NCI-H82 (cell line): ENCODE results near the gene MARCHF11.

Experiments
- DNase-seq: peaks from one replicate; lab custom pipeline; 2025; lab: John Stamatoyannopoulos, UW

MARCHF11 gene

DNA sequence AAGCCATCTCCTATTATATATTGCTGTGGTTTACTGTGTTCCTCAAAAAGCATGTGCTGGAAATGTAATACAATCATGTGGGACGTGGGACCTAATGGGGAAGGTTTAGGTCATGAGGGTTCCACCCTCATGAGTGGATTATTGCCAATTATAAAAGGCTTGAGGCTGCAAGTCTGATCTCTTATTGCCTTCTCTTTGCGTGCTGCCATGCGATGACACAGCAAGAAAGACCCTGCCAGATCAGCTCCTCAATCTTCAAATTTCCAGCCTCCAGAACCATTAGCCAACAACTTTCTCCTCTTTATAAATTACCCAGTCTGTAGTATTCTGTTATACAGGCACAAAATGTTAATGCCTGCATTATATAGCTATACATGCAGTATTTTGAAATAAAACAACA lies 45.4 kb downstream of the MARCHF11 start:
- DNase-seq = peak; percentile 62

DNA sequence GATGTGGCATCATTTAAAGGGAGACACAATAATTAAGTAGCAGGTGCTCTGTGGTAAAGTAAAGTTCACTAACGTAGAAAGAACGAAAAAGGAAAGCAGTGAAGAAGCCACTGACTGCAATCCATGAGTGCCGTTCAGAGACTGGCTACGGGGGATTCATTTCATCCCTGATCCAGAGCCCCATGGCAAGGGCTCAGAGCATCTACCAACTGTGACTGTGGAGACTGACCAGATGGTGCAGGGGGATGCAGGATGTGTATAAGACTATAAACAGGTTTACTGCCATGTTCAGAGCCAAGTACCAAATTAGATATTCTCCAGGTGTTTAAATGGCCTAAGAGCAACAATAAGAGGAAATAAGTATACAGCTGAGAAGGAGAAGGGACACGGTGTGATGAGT lies 47.7 kb downstream of the MARCHF11 start:
- DNase-seq = peak; percentile 96

DNA sequence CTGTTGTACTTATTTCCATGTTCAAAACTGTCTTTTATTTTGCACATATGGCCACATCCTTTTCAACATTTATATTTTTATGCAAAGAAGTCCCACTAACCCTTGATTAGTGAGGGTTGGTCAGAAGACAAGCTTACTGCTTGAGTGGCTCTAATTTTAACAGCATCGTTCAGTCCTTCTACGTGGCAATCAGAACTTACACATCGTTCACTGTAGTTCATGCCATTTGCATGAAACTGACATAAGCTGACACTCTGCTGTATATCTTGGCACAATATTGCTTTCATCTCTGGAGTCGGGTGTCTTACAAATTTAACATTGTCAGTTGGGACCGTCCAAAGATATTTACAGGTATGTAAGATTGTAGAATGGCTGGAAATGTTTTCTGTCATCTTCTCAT lies 50.6 kb downstream of the MARCHF11 start:
- DNase-seq = no peak

DNA sequence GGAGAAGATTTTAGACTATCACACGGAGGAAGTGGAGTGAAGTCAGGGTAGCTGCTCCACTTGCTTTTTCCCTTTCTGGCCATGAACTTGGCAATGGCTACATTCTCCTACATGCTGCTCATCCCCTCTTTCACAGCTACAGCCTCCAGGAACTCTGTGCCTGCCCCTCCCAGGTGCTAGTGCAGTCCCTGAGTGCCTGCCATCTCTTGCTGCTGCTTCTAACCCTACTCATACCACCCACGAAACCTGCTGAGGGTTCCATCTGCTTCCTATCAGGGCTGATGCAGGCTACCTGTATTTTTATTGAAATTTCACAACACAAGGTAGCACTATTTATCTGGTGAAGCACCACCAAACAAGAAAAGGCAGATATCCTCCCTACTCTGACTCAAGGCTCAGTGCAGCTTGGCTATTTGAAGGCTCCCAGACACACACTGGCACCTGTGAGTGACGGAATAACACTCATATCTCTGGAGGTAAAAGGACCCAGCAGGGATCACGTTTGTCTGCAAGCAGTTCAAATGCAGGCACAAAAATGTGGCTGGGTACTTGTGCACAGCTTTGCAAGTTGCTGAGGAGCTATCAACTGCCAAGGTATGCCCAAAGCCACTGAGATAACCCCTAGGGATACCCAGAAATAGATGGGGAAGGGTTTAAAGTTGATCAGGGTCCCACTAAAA lies 51.6 kb downstream of the MARCHF11 start:
- no peak for DNase-seq

DNA sequence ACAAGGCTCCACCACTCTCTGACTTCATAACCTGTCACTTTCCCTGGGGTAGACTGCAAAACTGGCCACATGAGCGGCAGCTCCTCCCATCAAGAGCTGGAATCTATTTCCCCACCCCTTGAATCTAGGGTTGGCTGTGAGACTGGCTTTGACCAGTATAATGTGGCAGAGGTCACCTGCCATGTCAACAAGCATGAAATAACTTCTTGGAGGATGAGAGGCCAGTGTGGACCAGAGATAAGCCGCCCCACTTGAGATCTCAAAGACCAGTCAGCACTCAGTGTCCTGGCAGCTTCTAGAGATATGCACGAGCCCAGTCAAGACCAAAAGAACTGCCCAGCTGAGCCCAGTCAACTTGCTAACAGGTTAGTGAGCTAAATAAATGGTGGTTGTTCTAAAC lies 59.0 kb downstream of the MARCHF11 start:
- no peak for DNase-seq

DNA sequence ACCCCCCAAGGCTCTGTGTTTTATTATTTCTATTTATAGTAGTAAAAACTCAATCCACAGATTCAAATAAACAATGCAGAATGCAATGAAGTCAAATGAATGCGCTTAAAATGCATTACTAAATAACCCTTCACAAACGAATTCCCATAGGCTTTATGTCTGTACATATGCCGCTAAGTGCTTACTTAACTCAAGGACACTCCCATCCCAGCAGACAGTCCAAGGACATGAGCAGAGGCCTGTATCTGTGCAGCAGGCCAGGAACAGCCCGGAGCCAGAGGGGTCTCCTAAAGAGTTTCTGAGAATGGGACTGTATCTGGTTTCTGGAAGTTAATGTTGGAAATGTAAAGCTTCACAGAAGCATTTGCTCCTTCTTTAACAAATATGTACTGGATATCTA lies 59.8 kb downstream of the MARCHF11 start:
- no peak for DNase-seq

DNA sequence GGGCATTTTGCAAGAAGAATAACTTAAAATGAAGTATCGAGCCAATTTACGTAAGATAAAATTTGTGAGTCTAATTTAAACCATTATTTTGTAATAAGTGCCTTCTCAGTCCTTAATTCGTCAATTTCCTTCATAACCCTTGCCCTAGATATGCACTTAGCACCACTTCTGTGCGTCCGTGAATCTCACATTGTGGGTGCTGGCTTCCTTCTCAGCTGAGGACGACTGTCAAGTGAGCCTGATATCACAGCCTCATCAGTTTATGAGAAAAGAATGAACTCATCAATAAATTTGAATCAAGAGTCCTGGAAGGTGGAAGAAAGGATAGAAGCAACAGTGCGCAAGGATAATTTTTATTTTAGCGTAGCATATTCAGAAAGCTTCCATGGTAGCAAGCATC lies 64.5 kb downstream of the MARCHF11 start:
- DNase-seq = no peak

DNA sequence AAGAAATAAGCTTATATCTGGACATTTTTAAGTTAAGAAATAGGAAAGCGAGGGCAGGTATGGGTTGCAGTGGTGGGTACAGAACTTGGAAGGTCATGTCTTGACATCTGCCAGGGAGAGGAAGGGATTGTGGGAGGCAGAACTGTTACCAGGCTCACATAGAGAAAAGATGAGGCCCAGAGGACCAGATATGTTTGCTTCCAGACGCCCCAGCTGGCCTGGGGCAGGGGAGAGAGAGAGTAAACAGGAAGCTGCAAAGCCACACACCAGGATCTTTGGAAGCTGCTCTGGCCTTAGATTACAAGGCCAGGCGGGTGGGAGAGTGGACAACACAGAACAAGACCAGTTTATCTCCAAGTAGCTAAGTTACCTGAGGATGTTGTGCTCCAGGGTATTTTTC lies 71.2 kb downstream of the MARCHF11 start:
- DNase-seq = no peak

DNA sequence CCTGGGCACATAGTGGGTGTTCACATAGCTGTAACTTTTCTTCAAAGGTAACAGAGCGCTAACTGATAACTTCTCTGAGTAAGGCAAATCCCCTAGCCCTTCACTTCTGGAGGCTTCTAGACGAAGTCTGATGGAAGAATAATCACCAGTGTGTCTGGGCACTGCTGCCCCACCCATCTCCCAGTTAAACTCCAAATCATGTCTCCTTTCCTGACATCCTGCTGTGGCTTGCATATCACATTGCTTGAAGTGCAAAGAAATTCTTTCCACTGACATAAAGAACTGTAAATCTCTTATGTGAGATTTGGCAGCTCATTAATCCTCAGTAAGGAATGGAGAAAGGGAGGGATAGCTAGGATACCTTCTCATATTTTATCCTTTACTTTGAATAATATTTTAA lies 74.6 kb downstream of the MARCHF11 start:
- no peak for DNase-seq

DNA sequence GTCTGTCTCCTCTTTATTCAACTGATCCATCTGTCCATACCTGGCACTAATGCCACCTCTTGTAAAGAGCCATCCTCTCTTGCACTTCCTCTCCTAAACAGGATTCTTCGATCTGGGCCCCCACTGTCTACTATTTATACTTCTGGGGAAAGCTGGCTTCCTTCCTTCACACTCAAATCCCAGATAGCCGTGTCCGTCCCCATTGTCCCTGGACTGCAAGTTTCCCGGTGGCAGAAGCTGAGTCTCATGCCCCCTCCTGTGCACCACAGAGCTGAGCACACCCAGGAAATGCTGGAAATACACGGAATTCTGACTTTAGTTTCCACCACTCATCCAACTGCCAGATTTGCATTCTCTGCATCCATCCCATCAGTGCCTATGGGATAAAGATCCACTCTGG lies 84.0 kb downstream of the MARCHF11 start:
- DNase-seq = no peak

DNA sequence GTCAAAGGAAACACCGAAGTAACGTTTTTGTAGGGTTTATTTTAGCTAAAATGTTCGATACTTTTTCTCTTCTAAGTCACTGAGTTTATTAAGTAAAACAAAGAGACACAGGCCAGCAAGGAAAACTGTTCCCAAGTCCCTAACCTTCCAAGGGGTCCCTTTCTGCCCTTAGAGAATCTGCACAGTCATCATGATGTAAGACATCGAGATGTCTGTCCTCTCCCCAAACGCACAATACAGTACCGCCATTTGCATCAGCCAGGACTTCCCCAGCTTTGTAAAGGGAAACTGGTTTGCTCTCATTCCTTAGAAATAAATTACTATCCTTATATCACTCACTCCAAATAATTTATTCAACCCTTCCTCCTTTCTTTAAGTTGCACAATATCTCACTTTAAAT lies 89.3 kb downstream of the MARCHF11 start:
- DNase-seq = no peak

DNA sequence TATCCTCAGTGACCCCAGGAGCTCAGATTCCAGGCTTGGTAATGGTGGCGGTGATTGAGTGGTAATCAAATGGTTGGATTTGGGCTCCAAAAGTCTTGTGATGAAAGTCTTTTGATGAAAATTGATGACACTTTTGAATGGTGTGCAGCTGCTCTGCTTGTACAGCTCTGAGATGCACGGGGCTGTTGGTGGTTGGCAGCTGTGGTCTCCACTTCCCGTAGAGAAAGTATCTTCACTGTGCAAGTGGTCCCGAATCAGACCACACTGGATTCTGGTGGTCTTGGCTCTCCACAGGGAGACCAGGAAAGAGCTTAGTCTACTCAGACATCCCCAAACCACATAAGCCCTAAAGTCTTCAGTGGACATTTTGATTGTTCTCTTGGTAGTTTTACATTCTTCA lies 96.6 kb downstream of the MARCHF11 start:
- DNase-seq = no peak

DNA sequence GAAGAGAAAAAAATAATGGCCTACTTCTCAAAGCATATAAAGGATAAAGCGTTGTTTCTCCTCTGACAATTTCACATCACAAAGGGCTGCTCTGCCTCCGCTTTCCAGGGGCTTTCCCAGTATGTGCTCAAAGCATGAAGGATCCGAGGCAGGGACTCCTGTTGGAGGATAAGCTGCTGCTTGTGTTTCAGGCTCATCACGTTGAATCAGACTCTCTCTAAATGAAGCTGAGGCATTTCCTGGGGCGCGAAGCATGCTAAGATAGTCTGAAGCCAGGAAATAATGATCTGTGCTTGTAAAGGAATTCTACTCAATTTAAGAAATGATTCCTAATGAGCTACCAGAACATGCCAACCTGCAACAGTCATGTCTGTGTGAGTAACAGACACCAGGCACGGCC lies 97.5 kb downstream of the MARCHF11 start:
- no peak for DNase-seq

DNA sequence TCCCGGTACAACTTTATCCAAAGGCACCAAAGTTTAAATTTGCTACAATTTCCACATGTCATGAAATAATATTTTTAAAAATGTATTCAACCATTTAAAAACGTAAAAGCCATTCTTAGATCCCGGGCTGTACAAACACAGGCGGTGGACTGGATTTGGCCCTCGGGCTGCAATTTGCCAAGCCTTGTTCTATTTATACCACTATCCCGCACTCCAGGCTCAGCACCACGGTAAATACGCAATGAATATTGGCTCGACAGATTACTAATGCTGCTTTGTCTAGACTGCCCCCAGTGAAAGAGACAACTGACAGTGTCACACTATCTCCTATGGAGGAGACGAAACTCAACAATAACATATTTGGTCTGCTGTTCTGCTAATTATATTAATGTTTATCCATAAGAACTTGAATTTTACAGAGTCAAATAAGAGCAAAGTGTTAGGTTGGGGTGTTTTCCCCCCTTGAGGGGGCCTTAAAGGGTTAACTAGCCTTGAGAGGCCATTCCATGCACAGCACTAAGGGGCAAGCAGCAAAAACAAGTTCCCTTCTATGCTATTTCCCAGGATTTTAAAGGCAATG lies 98.1 kb downstream of the MARCHF11 start:
- DNase-seq = no peak

DNA sequence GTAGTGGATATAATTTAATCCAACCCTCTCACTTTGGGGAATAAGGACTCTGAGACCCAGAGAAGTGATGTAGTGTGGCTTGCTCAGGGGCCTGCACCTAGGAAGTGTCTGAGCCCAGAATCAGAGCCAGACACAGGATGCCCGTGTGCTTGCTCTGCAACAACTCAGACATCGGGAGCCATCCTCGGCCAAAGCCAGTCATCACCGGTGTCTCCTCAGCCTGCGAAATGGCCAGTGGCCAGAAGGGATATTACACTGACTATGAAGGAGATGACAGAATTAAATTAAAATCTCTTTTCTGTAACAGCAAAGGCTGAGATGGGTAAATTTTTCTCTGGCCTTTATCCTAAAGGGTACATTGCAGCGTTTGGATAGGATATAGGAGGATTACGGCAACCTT lies 102.9 kb downstream of the MARCHF11 start:
- DNase-seq = no peak

DNA sequence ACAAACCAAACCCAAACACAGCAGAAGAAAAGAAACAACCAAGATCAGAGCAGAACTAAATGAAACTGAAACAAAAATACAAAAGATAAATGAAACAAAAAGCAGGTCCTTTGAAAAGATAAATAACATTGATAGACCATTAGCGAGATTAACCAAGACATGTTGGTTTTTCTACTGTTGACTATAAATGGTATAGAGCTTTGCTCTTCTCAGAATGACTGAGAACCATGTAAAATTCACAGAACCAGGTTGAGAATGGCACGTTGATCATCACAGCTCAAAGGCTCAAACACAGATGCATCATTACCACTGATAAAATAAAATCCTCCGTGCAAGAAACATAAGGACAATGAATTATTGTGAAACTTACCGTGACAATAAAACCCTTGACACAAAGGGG lies 105.2 kb downstream of the MARCHF11 start:
- DNase-seq = no peak

DNA sequence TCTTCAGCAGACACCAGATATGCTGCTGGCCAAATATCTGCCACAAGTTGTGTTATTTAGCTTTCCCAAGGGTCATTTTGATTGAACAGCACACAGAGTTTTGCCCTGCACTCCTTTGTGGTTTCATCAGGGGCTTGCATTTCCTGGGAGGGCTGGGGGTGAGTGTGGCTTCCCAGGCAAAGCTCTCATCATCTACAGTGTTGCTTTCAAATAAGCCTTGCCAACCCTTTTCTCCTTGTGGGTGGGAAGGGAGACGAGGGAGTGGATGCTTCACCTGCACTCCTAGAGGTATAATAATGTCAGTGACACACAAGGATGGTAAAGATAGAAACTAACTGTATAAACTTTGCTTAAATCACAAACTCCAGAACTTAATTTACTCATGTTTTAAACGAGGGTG lies 107.0 kb downstream of the MARCHF11 start:
- DNase-seq = no peak

DNA sequence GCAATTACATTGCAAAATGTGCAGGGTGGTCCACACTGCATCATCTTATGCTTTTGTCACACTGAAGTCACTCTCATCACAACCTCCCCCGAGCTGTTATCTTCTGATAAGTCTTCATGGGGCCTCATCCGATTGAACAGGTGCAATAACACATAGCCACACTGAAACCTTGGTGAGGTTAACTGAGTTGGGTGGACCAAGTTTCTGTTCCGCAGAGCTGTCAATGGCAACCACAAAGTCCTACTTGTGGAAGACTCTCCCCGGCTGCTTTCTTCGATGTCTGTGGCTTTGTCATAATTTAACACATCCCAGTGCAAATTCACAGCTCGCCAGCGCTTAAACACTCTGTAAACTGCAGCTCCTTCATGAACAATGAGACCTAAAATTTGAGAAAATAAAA lies 112.2 kb downstream of the MARCHF11 start:
- no peak for DNase-seq

DNA sequence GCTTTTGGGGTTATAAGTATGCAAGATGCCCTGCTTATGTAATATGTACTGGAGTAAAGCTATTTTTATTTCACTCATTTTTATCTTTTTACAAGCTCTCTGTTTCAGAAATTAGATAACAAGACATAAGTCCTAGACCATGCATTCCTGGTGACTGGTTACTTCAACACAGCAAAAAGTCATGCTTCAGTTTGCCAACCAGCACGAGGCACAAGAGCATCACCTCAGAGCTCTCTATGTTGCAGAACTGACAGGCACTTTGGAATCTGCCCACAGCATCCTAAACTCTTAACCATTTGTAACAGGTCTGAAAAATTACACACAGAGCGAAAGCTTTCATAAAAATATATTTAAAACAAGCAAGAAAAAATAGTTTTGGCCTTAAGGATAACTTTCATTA lies 112.8 kb downstream of the MARCHF11 start:
- DNase-seq = no peak

DNA sequence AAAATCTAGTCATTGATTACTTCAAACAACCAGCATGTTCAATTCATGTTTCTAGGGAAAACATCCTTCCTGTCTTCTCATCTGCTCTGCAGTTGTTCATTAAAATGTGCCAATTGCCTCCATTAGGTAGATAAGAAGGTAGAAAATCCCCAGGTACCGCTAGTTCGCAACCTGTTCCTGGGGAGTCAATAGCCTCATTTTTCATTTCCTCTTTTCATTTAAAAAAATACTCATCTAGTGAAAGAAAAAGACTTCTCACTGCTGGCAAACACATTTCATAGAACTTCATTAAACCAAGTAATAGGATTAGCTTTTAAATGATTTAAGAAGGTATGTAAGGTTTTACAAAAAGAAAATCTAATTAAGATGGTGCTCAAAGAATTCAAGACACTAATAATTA lies 113.3 kb downstream of the MARCHF11 start:
- DNase-seq = peak; percentile 38

DNA sequence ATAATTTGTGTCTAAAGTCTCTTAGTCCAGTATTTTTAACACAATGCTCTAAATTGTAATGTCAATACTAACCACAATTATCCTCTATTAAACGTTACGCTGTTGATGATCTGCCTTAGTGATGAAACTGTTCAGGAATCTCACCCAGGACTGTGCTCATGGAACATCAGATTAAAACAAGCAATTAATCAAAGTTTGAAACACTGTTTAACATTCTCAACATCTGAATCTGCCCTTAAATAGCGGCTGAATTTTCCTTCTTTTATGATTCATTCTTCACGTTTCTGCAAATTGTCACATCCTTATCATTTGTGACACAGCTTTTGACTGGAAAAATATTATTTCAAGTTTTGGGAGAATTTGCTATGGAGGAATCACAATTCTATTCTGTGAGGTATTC lies 113.8 kb downstream of the MARCHF11 start:
- no peak for DNase-seq

DNA sequence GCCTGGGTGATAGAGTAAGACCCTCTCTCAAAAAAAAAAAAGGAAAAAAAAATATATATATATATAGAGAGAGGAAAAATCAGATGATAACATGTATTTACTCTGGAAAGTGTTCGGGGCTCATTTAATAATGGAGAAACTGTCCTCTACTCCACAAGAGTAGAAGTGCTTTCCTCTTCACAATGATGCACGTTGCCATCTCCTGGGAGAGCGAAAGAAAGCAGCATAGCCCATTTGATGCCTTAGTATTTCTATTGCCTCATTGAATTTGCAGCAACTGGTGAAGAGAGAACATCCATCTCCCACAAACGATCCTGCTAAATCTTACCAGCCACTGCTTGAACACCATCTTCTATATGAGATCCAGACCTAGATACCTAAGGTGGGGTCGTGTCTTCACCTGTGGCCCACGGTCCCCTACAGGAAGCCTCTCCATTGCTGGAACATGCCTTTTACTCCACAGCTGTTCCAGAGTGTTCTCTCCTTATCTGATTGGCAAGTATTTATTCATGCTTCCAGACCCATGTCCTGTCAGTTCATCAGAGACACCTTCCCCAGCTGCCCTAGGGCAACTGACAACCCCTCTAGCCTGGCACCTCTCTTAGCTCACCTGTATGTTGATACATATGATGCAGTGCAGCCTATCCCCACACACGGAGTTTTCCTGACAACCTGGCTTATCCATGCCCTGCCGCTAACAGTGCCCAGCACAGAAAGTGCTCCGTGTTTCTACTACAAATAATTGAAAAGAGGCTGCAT lies 115.3 kb downstream of the MARCHF11 start:
- DNase-seq = no peak

DNA sequence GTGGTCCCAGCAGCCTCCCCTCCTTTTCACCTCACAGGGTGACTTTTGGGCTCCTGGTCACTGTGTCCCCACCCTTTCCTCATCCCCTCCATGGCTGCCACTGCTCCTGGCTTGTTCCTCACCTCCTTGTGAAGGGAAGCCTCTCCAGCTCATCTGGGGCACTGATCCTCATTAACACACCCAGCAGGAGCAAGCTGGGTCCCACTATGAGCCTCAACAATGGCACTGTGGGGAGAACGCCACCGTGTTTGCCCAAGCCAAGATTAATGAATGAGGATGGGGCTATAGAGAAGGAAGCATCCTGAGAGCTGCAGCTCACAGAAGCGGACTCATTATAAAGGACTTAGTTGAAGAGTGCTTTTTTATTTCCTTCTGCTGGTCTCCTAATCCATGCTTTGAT lies 118.4 kb downstream of the MARCHF11 start:
- no peak for DNase-seq

DNA sequence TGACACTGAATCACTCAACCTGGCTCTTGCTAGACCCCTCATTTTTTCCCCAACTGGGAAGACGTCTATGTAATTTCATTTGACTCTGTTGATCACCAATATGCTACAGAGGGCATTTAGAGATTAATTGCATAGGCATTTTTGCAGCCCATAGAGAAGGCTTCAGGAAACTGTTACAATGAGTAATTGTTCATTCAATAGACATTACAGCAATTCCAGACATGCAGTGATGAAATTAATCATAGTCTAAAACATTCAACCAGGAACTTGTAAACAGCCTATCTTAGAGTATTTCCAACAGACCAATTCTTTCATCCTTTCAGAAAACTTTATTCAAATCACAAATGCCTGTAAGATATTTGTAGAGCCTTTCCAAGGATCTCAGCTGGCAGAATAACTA lies 122.3 kb downstream of the MARCHF11 start:
- no peak for DNase-seq
